SK-N-SH (cell line): ENCODE data around the gene PTCRA. TPM values are rescaled to one million over a fixed set of nuclear protein-coding genes. Genes with fewer than 3 reads are reported as not detected.

ENCODE experiments used
- CHD2 ChIP-seq: fragments of 150-350 bp; IDR thresholded peaks from 2 replicates; pipeline ENCODE4 v1.6.1; 2018; ENCODE audit warnings: low read length; ENCODE audit not compliant: partially characterized antibody
- CTCF ChIP-seq: fragments of 200-600 bp; sonication (generic); IDR thresholded peaks from 2 replicates; pipeline ENCODE4 v1.6.1; 2017; ENCODE audit warnings: antibody characterized with exemption, mild to moderate bottlenecking, moderate library complexity
- EZH2phosphoT487 ChIP-seq: fragments of 200-600 bp; sonication (generic); IDR thresholded peaks from 2 replicates; pipeline ENCODE4 v1.6.1; 2017; ENCODE audit warnings: low read depth, mixed run types, mild to moderate bottlenecking, antibody characterized with exemption, moderate library complexity, borderline replicate concordance
- FOSL2 ChIP-seq: IDR thresholded peaks from 2 replicates; pipeline ENCODE4 v1.4.0; 2012; ENCODE audit warnings: low read depth, mild to moderate bottlenecking, moderate library complexity, borderline replicate concordance
- FOXJ3 ChIP-seq: sonication (generic); formaldehyde crosslinking; IDR thresholded peaks from 2 replicates; pipeline ENCODE4 v1.5.1; 2020; ENCODE audit warnings: mild to moderate bottlenecking, missing genetic modification reagents
- FOXM1 ChIP-seq: IDR thresholded peaks from 2 replicates; pipeline ENCODE4 v1.4.0; 2012; ENCODE audit warnings: low read depth, mild to moderate bottlenecking
- GABPA ChIP-seq: IDR thresholded peaks from 2 replicates; pipeline ENCODE4 v1.4.0; 2012; ENCODE audit warnings: low read depth, mild to moderate bottlenecking
- GATA2 ChIP-seq: sonication (generic); formaldehyde crosslinking; IDR thresholded peaks from 2 replicates; pipeline ENCODE4 v1.5.0; 2020; ENCODE audit warnings: mild to moderate bottlenecking, missing genetic modification reagents
- IRF3 ChIP-seq: fragments of 150-350 bp; IDR thresholded peaks from 2 replicates; pipeline ENCODE4 v1.6.1; 2016; ENCODE audit warnings: mild to moderate bottlenecking, low read depth, low read length
- JUND ChIP-seq: IDR thresholded peaks from 2 replicates; pipeline ENCODE4 v1.4.0; 2012
- MEF2A ChIP-seq: IDR thresholded peaks from 2 replicates; pipeline ENCODE4 v1.4.0; 2012; ENCODE audit warnings: low read depth, borderline replicate concordance
- NFIC ChIP-seq: IDR thresholded peaks from 2 replicates; pipeline ENCODE4 v1.4.0; 2012; ENCODE audit warnings: borderline replicate concordance
- NRF1 ChIP-seq: IDR thresholded peaks from 2 replicates; pipeline ENCODE4 v1.6.1; 2012; ENCODE audit warnings: low read depth, mild to moderate bottlenecking, low read length
- PBX3 ChIP-seq: IDR thresholded peaks from 2 replicates; pipeline ENCODE4; 2012
- POLR2AphosphoS5 ChIP-seq: IDR thresholded peaks from 2 replicates; pipeline ENCODE4 v1.6.1; 2012; ENCODE audit warnings: low read depth, low read length
- RAD21 ChIP-seq: IDR thresholded peaks from 2 replicates; pipeline ENCODE4 v1.6.1; 2012; ENCODE audit warnings: mild to moderate bottlenecking, low read length
- RCOR1 ChIP-seq: fragments of 150-350 bp; IDR thresholded peaks from 2 replicates; pipeline ENCODE4 v1.6.1; 2017; ENCODE audit warnings: antibody characterized with exemption, low read length
- RFX5 ChIP-seq: IDR thresholded peaks from 2 replicates; pipeline ENCODE4 v1.6.1; 2012; ENCODE audit warnings: mild to moderate bottlenecking, improper control_type of control experiment, low read length
- RXRA ChIP-seq: IDR thresholded peaks from 2 replicates; pipeline ENCODE4 v1.4.0; 2012; ENCODE audit warnings: low read depth, mild to moderate bottlenecking, borderline replicate concordance
- SMC3 ChIP-seq: IDR thresholded peaks from 2 replicates; pipeline ENCODE4 v1.6.1; 2012; ENCODE audit warnings: low read depth, low read length, improper control_type of control experiment
- TAF1 ChIP-seq: IDR thresholded peaks from 2 replicates; pipeline ENCODE4 v1.6.1; 2012; ENCODE audit warnings: low read depth, mild to moderate bottlenecking, low read length, moderate library complexity, borderline replicate concordance
- TCF12 ChIP-seq: IDR thresholded peaks from 2 replicates; pipeline ENCODE4 v1.4.0; 2012
- USF1 ChIP-seq: IDR thresholded peaks from 2 replicates; pipeline ENCODE4 v1.4.0; 2012; ENCODE audit warnings: low read depth, borderline replicate concordance
- USF2 ChIP-seq: fragments of 150-350 bp; IDR thresholded peaks from 2 replicates; pipeline ENCODE4 v1.6.1; 2017; ENCODE audit warnings: antibody characterized with exemption, low read length, low read depth, borderline replicate concordance
- polyA plus RNA-seq, 3 experiments: library from polyadenylated mRNA; depleted of rRNA; stranded (reverse); fragments of >200 nt; gene quantifications; 2 replicates each; pipeline ENCODE4 v1.2.3, GENCODE V29; 2012

PTCRA gene
- polyA plus RNA-seq, 1 of the 3 experiments (the other 2 are of a cell fraction) = not detected

GRCh38 chr6:42890311-42891198 is 25.3 kb upstream of the PTCRA start (continued):
- TF ChIP-seq CHD2 (peak; percentile 79), RXRA (no peak), USF1 (no peak), GATA2 (no peak; the same call in 1 of the 2 replicates), CTCF (no peak), IRF3 (peak; percentile 26; the same call in 1 of the 2 replicates), PBX3 (peak; percentile 19; the same call in 1 of the 2 replicates), FOSL2 (no peak), EZH2phosphoT487 (no peak), TAF1 (peak; percentile 89), RAD21 (no peak), JUND (no peak; the same call in 1 of the 2 replicates), NRF1 (no peak), USF2 (no peak), TCF12 (no peak), FOXJ3 (CRISPR knock-in tag) (no peak), SMC3 (no peak), RFX5 (no peak), GABPA (peak; percentile 78), FOXM1 (no peak), POLR2AphosphoS5 (peak; percentile 91), RCOR1 (peak; percentile 11; the same call in 1 of the 2 replicates), NFIC (no peak; the same call in 1 of the 2 replicates), MEF2A (no peak)
